ENCODE data around the gene FREY1. TPM values are rescaled to one million over a fixed set of nuclear protein-coding genes. Genes with fewer than 3 reads are reported as not detected.

Gene FREY1
- total and polyA plus RNA-seq, 2 donors (not counting 3 experiments of a cell fraction or from before 2014, with no cell fraction given), result 0.84 to 1.1 TPM

GRCh38 chr11:45949992-45950407, 42.9 kb upstream of the FREY1 start:
- Histone ChIP-seq H3K9me3 (replicated peaks; ENCODE audit: control insufficient read depth, insufficient read depth, low read length) (no peaks in the 10 kb centered on the region), H3K4me1 (ENCODE audit: control insufficient read depth, extremely low read depth, insufficient read depth, low read length) (no peaks in the 10 kb centered on the region), H3K4me3 (replicated peaks in 1 of 3; ENCODE audit: insufficient read depth in 1 of 3, low read depth in 1 of 3, low read length in 3 of 3) (no peak overlapping the region), H3K27me3 (ENCODE audit: control insufficient read depth in 2 of 2, insufficient read depth in 2 of 2, low read length in 2 of 2) (no peaks in the 10 kb centered on the region), H2AFZ (ENCODE audit: low read depth, low read length) (no peak overlapping the region), H4K20me1 (replicated peaks; ENCODE audit: control insufficient read depth, extremely low read depth, insufficient read depth, low read length) (no peaks in the 10 kb centered on the region), H3K79me2 (ENCODE audit: control insufficient read depth, insufficient read depth, low read length) (no peaks in the 10 kb centered on the region), H3K36me3 (ENCODE audit: control insufficient read depth in 2 of 2, extremely low read depth in 1 of 2, insufficient read depth in 2 of 2, low read length in 2 of 2) (peaks cover 8 to 26% of the 10 kb centered on the region in 2 experiments), H3K9ac (replicated peaks; ENCODE audit: extremely low read depth, insufficient read depth, low read length) (no peak overlapping the region), H3K27ac (ENCODE audit: insufficient read depth, low read depth, low read length) (no peak overlapping the region), H3K9me1 (replicated peaks; ENCODE audit: control insufficient read depth, extremely low read depth, insufficient read depth, low read length) (no peaks in the 10 kb centered on the region), H3K4me2 (ENCODE audit: insufficient read depth, low read length) (no peak overlapping the region)
- FAIRE-seq (no peak), DNase-seq (ENCODE audit: low read depth, low spot score) (no peak)
- TF ChIP-seq POLR2A (IDR thresholded peaks at IDR 0.05; ENCODE audit: low read depth, low read length) (no peak), GATA2 (IDR thresholded peaks at IDR 0.05; ENCODE audit: insufficient read depth, insufficient read length, low read depth, low read length) (no peak), JUN (IDR thresholded peaks at IDR 0.05; ENCODE audit: borderline replicate concordance, insufficient read depth, insufficient read length, low read depth) (no peak), MAX (IDR thresholded peaks at IDR 0.05; ENCODE audit: insufficient read depth, insufficient read length) (no peak), FOS (IDR thresholded peaks at IDR 0.05; ENCODE audit: borderline replicate concordance, insufficient read depth, low read length) (no peak), POLR2AphosphoS5 (IDR thresholded peaks at IDR 0.05; ENCODE audit: insufficient read depth, low read depth, low read length) (no peak), CTCF (IDR thresholded peaks at IDR 0.05; ENCODE audit: extremely low read depth in 1 of 2, insufficient read depth in 1 of 2, low read depth in 1 of 2, low read length in 2 of 2) (no peak), EZH2 (IDR thresholded peaks at IDR 0.05; ENCODE audit: borderline replicate concordance, low read depth, low read length, severe bottlenecking) (no peak), MYC (IDR thresholded peaks at IDR 0.05; ENCODE audit: low read depth, low read length) (no peak)
- intact Hi-C loops (cut with micrococcal nuclease), result no loop called here
- POLR2A ChIA-PET, result no interaction called here
- dilution Hi-C loops (cut with MboI; ENCODE audit: extremely low pct_ligation_motif_present, low sequenced_read_pairs), result no loop called here
- no TSS peak for BruUV-seq (replicated peaks)
- CTCF ChIA-PET, result interaction anchor here (1.1 to 7.1 kb wide), 3 partner anchors 9 to 54 kb away, joined by 3 to 52 read pairs (median 4); no protein-coding TSS in a partner anchor
